GM21737 (cell line): Measurements from ENCODE around the gene RTL5.

Source experiments
- ATAC-seq: cut with Tn5 transposase; IDR thresholded peaks from one replicate; pipeline ENCODE4 v1.9.1; 2021; ENCODE audit warnings: mild to moderate bottlenecking, moderate library complexity; ENCODE audit not compliant: unreplicated experiment

Gene RTL5

GRCh38 chrX:72110051-72110875 lies 21.5 kb downstream of the RTL5 start:
- ATAC-seq = no peak

- ATAC-seq = no peak
Measured at GRCh38 chrX:72108666-72109065, 23.0 kb downstream of the RTL5 start.

GRCh38 chrX:72107841-72108595 lies 23.7 kb downstream of the RTL5 start:
- no peak for ATAC-seq

GRCh38 chrX:72107320-72107719 lies 24.4 kb downstream of the RTL5 start:
- ATAC-seq = no peak

DNA sequence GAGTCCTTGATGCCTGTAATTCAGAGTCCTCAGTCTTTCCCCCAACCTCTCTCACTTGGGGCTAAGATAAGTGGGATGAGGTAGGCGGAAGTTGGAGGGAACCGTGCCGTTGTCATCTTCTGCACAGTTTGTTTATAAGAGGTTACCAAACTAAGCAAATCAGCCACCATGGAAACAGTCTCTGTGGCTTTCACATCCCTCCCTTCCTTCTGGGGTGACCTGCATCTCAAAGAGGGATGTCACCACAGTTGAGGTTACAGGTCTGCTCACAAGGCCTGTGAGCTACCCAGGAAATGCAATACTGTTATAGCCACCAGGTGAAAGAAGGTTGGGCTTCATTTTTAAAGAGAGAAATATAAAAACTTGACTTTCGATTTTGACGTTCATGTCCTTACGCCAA lies 26.3 kb downstream of the RTL5 start:
- ATAC-seq = no peak

- ATAC-seq = no peak
Measured at GRCh38 chrX:72102760-72103159, 29.0 kb downstream of the RTL5 start.

GRCh38 chrX:72102126-72102525 lies 29.6 kb downstream of the RTL5 start:
- ATAC-seq = no peak

- no peak for ATAC-seq
Measured at GRCh38 chrX:72101597-72102037, 30.1 kb downstream of the RTL5 start.

- peak; percentile 76 for ATAC-seq
Measured at GRCh38 chrX:72100824-72101351, 30.8 kb downstream of the RTL5 start.

GRCh38 chrX:72100051-72100755 lies 31.5 kb downstream of the RTL5 start:
- ATAC-seq = no peak

DNA sequence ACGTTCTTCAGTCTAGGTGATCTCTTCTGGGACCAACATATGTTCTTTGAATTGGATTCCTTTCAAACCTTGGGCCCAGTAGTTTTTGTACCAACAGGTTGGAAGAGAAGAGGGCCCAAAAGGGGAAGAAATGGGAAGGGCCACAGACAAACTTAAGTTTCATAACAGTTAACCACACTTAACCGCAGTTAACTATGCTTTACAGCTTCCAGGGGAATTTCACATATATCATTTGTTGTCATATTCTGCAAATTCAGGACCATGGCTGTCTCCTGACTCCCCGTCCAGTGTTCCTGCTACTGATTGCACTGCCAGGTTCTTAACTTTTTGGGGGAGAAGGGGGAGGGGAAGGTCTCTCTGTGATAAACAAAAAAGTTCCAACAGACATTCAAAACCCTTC lies 34.6 kb downstream of the RTL5 start:
- ATAC-seq = no peak

- no peak for ATAC-seq
Measured at GRCh38 chrX:72095370-72095769, 36.3 kb downstream of the RTL5 start.

- no peak for ATAC-seq
Measured at GRCh38 chrX:72094894-72095293, 36.8 kb downstream of the RTL5 start.

GRCh38 chrX:72089254-72089653 lies 42.5 kb downstream of the RTL5 start:
- no peak for ATAC-seq

DNA sequence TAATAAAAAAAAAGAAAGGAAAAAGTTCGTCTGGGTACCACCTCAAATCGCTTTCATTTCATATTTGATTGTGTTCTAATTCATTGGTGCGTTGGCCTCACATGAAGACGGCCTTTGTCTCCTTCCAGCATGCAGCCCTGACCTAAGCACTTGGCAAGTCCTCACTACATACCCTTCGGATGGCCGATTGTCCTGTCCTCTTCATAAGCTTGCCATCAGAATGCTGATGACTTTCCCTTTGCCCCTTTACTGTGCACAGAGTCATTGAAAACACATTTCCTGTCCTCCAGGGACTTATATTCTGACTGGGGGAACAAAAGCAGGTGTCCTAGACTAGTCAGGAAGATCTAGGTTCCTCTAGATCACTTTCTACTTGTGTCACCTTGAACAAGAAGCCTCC lies 43.0 kb downstream of the RTL5 start:
- ATAC-seq = no peak

- no peak for ATAC-seq
Measured at GRCh38 chrX:72086995-72087394, 44.7 kb downstream of the RTL5 start.

DNA sequence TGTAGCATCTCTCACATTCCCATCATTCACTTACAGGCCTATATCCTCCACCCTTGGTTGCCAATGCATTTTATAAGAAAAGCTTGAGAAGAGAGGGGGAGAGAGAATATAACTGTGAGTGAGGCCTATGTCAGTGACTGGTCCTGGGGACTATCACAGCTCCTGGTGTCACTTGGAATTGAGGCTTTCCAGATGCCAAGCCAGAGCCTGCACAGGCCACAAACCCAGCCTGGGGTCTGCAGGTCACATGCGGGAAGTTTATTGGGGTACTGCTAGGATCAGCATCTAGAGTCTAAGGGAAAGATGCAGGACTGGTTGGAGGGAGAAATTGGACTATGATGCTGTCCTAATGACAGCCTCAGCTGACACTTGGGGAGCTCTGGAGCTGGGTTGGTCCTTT lies 47.6 kb downstream of the RTL5 start:
- ATAC-seq = no peak

DNA sequence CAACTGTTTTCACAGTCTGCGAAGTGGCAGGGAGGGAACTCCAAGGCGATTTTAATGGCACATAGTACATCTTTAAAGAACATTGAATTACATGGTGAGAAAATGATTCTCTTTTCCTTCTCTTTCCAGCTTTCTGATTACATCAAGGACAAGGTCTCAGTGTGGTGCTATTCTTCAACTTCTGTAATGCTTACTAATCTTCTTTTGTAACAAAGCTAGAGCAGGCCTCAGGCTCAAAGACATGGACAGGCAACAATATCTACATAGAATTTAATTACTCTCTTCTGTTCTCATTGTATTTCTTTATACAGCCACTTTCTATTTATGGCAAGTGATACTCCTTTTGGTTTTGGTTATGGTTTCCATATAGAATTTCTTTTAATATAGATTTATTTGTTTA lies 48.4 kb downstream of the RTL5 start:
- ATAC-seq = no peak

DNA sequence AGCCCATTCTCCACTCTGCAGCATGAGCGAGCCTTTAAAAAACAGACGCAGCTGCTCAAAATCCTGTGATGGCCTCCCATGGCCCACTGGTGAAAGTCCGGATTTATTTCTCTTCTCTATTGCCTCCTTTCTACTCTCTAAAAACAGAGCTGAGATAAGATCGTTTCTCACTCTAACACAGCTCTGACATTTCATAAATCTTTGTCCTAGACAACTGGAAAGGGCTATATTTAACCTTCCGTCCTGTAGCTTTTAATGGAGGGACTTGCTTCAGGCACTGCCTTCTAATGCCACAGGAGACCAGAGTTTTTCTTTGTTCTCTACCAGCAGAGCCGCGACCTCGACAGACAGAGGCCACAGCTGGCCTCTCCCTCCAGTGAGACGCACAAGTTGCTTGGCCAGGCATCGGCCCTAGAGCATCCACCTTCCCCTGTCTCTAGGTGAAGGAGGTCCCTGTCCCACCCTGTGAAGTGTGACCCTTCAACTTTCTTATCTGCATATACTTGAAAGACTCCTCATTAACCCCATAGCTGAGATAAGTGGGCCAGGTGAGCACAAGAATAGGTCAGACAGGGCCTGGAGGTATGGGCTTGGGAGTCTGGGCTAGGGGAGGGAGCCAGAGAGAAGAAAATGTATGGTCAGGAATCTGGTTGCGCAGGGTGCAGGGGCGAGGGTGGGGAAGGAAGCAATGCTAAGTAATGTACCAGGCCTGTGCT lies 50.0 kb downstream of the RTL5 start:
- ATAC-seq = no peak

- ATAC-seq = no peak
Measured at GRCh38 chrX:72080800-72081199, 50.9 kb downstream of the RTL5 start.

DNA sequence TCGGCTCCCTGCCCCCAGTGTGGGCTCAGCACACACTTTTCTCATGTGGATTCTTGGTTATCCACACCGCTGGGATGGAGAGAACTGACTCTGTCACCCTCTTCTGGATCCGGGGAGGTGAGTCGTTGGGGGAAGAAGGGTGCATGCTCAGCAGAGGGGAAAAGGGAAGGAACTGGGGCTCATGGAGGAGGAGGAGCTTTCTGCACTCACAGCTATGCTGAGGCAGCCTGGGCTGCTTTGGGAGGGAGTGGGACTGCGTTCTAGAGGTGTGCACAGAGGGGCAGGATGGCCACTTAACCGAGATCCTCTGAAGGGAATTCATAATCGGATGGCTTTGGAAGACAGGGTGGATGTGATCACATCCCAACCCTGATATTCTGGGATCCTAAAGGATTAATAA lies 51.6 kb downstream of the RTL5 start:
- no peak for ATAC-seq
